Fibroblast of gingiva (primary cell): ENCODE results near the gene CD80.

Experiments used
- DNase-seq: peaks from one replicate; pipeline ENCODE4 v3.0.0-alpha.2; 2011; ENCODE audit warnings: low read depth

Gene CD80

DNA sequence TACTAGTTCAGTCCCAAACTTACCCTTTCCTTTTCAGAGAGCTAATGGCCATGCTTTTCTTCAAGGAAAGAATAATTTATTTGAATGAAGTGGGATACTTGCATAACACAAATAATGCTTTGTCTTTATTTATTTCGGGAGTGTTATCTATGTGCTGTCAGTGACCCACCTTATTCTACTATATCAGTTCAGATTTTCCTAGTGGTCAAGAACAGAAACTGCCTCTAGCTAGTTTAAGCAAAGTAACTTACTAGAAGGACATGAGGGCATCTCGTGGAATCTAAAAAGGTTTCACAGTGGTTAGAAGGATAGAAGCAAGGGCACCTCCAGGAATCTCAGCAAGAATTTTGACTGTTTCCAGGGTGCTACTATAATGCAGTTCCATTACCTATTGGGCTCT is 64.8 kb downstream of the CD80 start:
- no peak for DNase-seq

DNA sequence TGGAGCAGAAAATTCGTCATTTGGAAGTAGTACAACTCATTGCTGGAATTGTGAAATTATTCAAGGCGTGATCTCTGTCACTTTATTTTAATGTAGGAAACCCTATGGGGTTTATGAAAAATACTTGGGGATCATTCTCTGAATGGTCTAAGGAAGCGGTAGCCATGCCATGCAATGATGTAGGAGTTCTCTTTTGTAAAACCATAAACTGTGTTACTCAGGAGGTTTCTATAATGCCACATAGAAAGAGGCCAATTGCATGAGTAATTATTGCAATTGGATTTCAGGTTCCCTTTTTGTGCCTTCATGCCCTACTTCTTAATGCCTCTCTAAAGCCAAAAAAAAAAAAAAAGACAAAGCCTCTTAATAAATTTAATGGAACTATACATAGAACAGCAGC is 66.6 kb downstream of the CD80 start:
- no peak for DNase-seq

DNA sequence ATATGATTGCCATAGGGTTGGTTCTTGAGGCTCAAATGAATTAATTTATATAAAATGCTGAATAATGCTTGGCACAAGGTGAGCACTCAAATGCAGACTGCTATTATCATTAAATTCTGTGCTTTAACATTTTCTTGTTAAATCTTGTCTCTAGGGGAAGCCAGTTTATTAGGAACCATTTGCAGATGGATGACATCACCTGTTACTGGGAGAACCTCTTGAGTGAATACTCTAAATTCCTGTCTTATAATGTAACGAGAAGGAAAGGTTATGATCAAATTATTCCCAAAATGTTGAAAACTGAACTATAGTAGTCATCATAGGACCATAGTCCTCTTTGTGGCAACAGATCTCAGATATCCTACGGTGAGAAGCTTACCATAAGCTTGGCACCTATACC is 67.3 kb downstream of the CD80 start:
- no peak for DNase-seq

DNA sequence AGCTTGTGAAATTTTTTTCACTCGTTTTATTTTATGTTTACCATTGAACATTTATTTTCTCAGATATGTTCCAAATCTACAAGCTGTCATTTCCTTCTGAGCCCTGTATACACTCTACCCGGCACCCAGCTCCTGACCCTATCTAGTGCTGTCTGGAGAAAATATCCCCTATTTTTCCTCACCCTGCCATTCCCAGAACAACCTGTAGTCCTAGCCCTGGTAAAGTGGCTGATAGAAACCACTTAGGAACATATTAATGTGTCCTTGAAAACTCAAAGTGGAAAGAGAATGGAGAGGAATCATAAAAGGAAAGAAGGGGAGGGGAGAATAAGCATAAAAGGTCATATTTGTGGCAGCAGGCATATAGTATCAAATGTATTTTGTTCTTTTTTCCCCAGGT is 69.3 kb downstream of the CD80 start:
- DNase-seq: no peak

DNA sequence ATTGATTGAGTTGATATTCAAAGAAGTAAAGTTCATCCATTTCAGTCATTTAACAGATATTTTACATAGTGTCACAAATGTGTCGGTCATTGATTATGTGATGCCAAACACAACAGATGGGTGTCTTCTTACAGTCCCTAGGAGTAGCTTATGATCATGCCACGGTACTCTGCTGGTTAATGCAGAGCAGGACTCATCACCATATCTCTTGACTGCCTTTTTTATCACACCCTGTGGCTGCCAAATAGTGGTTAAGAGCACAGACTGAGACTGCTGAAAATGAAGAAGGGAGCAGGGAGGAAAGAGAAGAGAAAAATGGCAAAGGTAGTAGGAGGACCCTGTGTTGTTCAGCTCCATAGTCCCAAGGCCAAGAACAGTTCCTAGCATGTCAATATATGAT is 73.9 kb downstream of the CD80 start:
- no peak for DNase-seq

DNA sequence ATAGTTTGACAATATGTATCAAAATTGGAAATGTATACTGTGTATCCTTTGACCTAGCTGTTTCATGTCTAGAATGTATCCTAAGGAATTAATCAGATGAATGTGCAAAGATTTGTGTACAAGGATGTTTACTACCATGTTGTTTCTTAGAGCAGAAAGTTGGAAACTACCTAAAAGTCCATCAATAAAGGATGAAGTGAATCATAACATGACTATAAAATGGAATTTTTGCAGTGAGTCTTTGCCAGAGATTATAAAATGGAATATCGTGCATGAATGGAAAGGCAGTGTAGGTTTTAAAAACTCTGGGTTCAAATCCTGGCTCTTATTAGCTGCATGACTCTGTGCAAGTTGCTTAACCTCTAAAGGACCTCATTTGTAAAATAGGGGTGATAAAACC is 76.3 kb downstream of the CD80 start:
- no peak for DNase-seq

DNA sequence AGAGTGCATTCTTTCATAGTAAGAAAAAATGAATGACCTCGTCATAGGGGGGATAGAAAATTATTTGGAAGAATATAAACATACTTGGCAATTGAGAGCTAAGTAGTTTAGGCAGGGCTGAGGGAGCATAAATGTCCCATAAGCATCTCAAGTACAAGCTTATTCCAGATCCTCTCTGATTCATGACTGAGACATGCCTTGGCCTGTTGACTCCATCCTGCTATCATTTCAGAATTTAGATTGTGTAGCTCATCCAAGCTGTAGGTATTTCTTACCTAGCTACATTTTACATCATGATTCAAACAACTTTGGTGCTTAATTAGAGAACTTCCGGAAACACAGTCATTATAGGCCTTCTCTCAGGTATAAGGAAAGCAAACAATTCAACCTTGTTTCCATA is 78.3 kb downstream of the CD80 start:
- no peak for DNase-seq
